ENCODE data around the gene ATP6V0E2.
"Not testable (repeated sequence)": the region's sequence is repeated elsewhere in the genome, so short reads cannot be mapped to it uniquely, and the experiment has no call there.

The ATP6V0E2 gene

DNA sequence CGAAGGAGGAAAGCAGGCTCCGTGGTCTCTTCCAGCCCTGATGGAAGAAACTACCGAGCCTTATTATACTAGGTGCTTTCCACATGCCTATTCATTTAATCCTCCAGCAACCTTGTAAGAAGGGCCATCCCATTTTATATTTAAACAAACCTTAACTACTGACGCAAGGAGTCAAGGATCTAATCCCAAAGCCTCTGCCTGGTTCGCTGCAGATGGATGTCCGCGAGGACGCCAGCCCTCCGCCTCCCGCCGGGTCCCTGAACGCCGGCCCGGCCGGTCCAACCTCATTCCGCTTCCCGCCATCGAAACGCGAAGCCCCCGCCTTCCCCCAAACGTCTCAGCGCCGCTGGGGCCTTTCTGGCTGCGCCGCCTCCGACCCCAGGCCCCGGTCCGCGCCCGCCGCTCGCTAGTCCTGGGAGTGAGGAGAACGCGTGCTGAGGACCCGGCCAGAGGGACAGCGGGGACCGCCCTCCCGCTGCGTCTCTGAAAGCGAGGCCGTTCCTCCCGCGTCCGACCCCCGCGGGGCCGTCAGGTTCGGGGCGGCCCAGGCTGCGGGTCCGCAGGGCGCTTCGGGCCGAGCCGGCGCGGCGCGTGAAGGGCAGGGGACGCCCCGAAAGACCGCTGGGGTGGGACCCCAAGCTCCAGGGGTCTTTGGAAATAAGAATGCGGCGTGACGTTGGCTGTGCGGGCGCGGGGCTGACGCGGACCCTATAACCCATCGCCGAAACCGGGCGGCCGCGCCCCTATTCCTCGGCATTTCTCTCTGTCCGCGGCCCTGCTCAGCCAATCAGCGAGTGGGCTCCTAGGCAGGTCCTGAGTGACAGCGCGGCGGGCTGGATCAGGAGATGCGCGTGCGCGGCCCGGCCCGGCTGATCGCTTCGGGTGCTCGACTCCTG is at the start of gene ATP6V0E2:
TSS of gene ATP6V0E2 (plus strand) at position 896 of the 896 bp plus-strand sequence. CDS start 97 bp downstream, outside the sequence.
- DNase-seq = peak; percentile 58 to 68

GRCh38 chr7:149824301-149824741 is 49.4 kb upstream of the ATP6V0E2 start:
- DNase-seq = no peak

DNA sequence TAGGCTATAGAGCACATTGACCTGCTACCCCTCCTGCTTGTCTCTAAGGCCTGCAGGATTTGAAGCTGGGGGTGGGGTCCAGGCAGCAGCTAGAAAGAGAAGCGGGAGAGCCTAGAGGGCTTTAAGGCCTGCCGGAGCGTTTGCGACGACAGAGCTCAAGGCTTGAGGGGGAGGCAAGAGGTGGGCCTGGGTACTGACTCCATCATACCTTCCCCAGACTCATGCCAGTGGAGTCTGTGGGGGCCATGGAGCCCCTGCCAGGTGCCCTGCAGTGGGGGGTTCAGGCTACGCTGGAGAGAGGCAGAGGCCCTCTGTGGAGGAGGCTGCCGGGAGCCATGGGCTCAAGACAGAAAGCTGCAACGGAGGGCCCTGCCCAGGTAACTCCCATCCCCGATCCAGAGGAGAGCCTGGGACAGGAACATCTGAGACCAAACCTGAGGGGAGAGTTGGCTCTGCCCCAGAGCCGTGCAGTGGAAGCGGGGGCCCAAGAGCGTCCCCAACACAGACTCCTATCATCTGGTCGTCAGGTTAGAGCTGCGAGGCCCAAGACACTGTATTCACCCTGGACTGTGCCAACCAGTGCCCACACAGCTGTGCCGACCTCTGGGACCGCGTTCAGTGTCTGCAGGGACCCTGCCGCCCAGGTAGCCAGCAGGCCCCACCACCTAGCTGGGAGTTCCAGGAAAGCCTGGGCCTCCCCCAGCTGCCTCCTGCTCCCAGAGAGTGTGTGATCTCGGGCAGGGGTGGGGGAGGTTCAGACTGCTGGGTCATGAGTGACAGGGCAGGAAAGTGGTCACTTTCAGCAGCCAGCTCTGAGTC is 48.8 kb upstream of the ATP6V0E2 start:
- DNase-seq = no peak

- DNase-seq = no peak
Measured at GRCh38 chr7:149825567-149826343, 48.0 kb upstream of the ATP6V0E2 start.

GRCh38 chr7:149826344-149827088 is 47.3 kb upstream of the ATP6V0E2 start:
- DNase-seq = no peak

GRCh38 chr7:149827089-149827981 is 46.4 kb upstream of the ATP6V0E2 start:
- no peak for DNase-seq

GRCh38 chr7:149828357-149829309 is 45.1 kb upstream of the ATP6V0E2 start:
- DNase-seq = no peak

GRCh38 chr7:149830527-149830926 is 43.2 kb upstream of the ATP6V0E2 start:
- DNase-seq = not testable (repeated sequence)

GRCh38 chr7:149830997-149831740 is 42.6 kb upstream of the ATP6V0E2 start:
- no peak for DNase-seq

- DNase-seq = no peak
Measured at GRCh38 chr7:149831741-149832219, 42.0 kb upstream of the ATP6V0E2 start.

DNA sequence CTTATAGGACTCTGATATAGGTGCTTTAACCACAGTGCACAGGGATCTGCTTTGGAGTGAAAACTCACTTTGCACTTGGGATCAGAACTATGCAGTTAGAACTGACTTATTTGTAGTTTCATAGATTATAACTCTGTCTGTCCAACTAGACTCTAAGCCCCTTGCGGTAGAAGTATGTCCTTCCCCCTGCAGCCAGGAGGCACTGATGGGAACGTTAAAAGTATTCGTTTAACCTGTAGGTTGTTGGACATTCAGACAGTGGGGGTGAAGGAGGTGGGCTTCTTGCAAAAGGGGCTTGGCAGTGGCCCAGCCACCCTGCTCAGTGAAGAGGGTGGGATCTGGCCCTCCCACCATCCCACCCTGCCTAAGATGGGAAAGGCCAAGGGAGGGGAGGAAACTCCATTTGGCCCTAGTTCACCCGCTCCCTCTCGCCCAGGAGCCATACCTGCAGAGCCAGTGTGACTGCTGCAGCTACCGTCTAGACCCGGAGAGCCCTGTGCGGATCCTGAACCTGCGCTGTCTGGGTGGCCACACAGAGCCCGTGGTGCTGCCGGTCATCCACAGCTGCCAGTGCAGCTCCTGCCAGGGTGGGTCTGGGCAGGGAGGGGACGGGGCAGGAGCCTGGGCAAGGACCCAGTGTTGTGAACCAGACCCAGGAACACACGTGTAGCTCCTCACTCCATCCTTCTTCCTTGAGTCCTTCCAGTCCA is 41.3 kb upstream of the ATP6V0E2 start:
- DNase-seq = no peak

DNA sequence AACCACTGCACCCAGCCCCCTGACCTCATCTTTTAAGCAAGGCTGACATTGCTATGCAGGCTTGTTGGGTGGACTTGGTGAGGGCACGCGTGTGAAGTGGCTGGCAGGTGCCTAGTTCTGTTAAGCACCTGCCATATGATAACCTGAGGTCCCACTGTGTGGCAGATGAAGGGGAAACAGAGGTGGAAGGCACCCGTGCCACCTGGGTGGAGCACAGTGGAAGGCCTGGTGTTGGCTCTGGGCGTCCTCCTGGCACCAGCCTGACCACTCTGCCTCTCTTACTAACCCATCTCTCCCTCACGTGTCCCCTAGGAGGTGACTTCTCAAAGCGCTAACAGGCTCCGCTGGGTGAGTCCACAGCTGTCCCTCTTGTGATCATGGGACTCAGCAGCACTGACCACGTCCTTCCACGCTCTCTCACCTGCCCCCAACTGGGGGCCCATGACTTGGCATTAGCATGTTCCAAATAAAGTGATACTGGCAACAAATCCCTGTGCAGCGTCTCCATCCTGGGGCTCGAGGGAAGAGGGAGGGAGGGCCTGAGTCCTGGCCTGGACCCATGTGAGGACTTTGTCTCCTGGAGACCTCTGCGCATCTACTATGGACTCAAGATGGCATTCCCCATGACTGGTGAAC is 40.2 kb upstream of the ATP6V0E2 start:
- DNase-seq = no peak

GRCh38 chr7:149834601-149835000 is 39.2 kb upstream of the ATP6V0E2 start:
- DNase-seq = no peak

DNA sequence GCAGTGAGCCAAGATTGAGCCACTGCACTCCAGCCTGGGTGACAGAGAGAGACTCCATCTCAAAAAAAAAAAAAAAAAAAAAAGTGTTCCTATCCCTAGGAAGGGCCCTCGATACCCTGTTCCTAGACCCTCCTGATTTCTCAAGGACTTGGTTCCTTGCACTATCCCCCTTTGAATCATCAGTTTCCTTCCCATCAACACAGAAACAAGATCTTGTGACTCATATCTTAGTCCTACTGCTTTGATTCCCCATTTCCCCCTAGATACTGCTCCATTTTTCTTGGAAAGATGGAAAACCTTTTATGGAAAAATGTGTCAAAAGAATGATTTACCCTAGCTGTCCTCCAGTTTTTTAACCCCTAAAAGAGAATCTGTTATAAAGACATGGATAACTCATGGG is 37.3 kb upstream of the ATP6V0E2 start:
- DNase-seq = no peak

- no peak for DNase-seq
Measured at GRCh38 chr7:149837564-149838223, 36.1 kb upstream of the ATP6V0E2 start.

DNA sequence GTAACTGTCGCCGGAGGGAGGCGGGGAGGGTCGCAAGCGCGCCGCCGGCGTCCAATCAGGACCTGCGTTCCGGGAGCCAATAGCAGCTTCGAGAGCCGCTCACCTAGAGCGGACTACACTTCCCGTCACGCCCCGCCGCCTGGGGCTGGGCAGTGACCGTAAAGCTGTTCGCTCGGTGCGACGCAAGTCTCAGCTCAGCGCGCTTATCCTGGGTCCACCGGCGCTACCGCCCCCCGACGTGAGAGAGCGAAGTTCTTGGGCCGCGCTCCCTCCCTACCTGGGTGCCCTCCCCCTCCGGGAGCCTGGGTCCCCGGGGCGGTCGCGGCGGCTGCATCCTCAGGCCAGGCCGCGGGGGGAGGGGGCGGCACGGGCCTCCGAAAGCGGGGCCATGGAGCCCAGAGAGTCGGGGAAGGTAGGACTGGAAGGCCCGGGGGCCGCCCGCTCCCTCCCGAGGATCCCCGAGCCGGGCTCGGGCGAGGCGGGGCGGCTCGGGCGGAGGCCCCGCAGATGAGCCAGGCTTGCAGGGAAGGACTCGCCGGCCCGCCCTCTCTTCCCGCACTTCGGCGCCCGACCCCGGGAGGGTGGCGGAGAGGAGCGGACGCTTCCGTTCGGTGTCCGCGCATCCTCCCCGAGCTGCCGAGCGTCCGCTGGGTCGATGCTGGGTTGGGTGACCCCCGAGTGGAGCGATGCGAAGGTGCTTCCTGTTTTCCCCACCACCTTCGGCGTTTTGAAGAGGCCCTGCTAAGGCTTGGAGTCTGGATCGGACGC is 35.4 kb upstream of the ATP6V0E2 start, which contains the start of gene ZNF862:
TSS of gene ZNF862 (plus strand) at position 152 of the 768 bp plus-strand sequence. CDS start at position 389, 237 bp downstream.
- peak; percentile 72 to 91 for DNase-seq

Data from bone marrow (tissue), 2 donors.